ENCODE measurements around the gene SLC35G6. TPM values are rescaled to one million over a fixed set of nuclear protein-coding genes. Genes with fewer than 3 reads are reported as not detected.
"Not testable (repeated sequence)": the region's sequence is repeated elsewhere in the genome, so short reads cannot be mapped to it uniquely, and the experiment has no call there.

The SLC35G6 gene
- total and polyA plus RNA-seq, 2 donors (not counting 1 experiment from before 2014, with no cell fraction given), result not detected

DNA sequence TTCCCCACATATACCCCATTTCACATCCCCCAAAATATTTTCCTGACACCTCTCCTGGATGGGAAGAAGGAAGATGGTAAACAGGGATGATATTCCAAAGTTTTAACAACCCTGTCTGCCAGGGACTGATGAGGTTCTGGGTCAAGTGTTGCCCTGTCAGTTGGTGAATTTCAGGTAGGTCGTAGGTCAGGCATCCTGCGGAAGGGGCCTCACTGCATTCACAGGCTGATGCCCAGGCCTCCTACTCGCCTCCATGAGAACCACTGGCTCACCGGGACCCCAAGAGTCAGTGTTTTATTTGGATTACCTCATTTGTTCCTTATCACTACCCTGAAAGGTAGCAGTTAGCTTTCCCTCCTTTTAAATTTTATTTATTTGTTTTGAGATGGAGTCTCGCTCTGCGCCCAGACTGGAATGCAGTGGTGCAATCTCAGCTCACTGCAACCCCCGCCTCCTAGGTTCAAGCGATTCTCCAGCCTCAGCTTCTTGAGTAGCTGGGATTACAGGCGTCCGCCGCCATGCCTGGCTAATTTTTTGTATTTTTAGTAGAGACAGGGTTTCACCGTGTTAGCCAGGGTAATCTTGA is 12.3 kb upstream of the SLC35G6 start:
- Histone ChIP-seq H3K4me3 (replicated peaks in 1 of 4; ENCODE audit: control extremely low read depth in 1 of 4, insufficient read depth in 1 of 4, low read depth in 3 of 4, low read length in 4 of 4) (no peak overlapping the region), H3K9ac (ENCODE audit: insufficient read depth, low read length) (no peak overlapping the region), H3K4me1 (ENCODE audit: control insufficient read depth, extremely low read depth, insufficient read depth, low read length) (peaks cover 14% of the 10 kb centered on the region), H3K79me2 (ENCODE audit: control insufficient read depth, insufficient read depth, low read length) (peaks cover 54% of the 10 kb centered on the region), H3K27ac (ENCODE audit: insufficient read depth, low read length) (no peak overlapping the region), H3K9me3 (ENCODE audit: control insufficient read depth, insufficient read depth, low read depth, low read length) (no peaks in the 10 kb centered on the region), H3K36me3 (ENCODE audit: control insufficient read depth, insufficient read depth, low read length) (peaks cover 6% of the 10 kb centered on the region), H4K20me1 (ENCODE audit: control insufficient read depth, extremely low read depth, insufficient read depth, low read length) (no peaks in the 10 kb centered on the region), H3K4me2 (ENCODE audit: extremely low read depth, insufficient read depth, low read length) (no peak overlapping the region), H3K27me3 (ENCODE audit: control insufficient read depth, insufficient read depth, low read length) (no peaks in the 10 kb centered on the region), H2AFZ (ENCODE audit: low read length) (no peak overlapping the region)
- no peak for DNase-seq (ENCODE audit: low read depth in 2 of 2)
- TF ChIP-seq, protein P1, sequence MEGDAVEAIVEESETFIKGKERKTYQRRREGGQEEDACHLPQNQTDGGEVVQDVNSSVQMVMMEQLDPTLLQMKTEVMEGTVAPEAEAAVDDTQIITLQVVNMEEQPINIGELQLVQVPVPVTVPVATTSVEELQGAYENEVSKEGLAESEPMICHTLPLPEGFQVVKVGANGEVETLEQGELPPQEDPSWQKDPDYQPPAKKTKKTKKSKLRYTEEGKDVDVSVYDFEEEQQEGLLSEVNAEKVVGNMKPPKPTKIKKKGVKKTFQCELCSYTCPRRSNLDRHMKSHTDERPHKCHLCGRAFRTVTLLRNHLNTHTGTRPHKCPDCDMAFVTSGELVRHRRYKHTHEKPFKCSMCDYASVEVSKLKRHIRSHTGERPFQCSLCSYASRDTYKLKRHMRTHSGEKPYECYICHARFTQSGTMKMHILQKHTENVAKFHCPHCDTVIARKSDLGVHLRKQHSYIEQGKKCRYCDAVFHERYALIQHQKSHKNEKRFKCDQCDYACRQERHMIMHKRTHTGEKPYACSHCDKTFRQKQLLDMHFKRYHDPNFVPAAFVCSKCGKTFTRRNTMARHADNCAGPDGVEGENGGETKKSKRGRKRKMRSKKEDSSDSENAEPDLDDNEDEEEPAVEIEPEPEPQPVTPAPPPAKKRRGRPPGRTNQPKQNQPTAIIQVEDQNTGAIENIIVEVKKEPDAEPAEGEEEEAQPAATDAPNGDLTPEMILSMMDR (conservative IDR thresholded peaks at IDR 0.05 in 1 of 2, IDR thresholded peaks at IDR 0.05 in 1 of 2; ENCODE audit: low read depth in 1 of 2, low read length in 2 of 2), result no peak
- no peak for TF ChIP-seq EZH2 (IDR thresholded peaks at IDR 0.05; ENCODE audit: low read length, missing control alignments)

DNA sequence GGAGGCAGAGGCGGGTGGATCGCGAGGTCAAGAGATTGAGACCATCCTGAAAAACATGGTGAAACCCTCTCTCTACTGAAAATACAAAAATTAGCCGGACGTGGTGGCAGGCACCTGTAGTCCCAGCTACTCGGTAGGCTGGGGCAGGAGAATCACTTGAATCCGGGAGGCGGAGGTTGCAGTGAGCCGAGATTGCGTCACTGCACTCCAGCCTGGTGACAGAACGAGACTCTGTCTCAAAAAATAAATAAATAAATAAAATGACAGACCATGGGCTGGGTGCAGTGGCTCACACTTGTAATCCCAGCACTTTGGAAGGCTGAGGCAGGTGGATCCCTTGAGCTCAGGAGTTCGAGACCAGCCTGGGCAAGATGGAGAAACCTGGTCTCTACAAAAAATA is 11.4 kb upstream of the SLC35G6 start:
- H3K4me3 ChIP-seq (replicated peaks in 1 of 4; ENCODE audit: control extremely low read depth in 1 of 4, insufficient read depth in 1 of 4, low read depth in 3 of 4, low read length in 4 of 4); DNase-seq (ENCODE audit: low read depth in 2 of 2); H3K9me3 ChIP-seq (ENCODE audit: control insufficient read depth, insufficient read depth, low read depth, low read length); H3K4me2 ChIP-seq (ENCODE audit: extremely low read depth, insufficient read depth, low read length); H4K20me1 ChIP-seq (ENCODE audit: control insufficient read depth, extremely low read depth, insufficient read depth, low read length); H3K9ac ChIP-seq (ENCODE audit: insufficient read depth, low read length); H3K27me3 ChIP-seq (ENCODE audit: control insufficient read depth, insufficient read depth, low read length); H3K36me3 ChIP-seq (ENCODE audit: control insufficient read depth, insufficient read depth, low read length); H2AFZ ChIP-seq (ENCODE audit: low read length); H3K27ac ChIP-seq (ENCODE audit: insufficient read depth, low read length): not testable (repeated sequence)
- Histone ChIP-seq H3K79me2 (ENCODE audit: control insufficient read depth, insufficient read depth, low read length) (peaks cover 63% of the 10 kb centered on the region), H3K4me1 (ENCODE audit: control insufficient read depth, extremely low read depth, insufficient read depth, low read length) (peaks cover 14% of the 10 kb centered on the region)

DNA sequence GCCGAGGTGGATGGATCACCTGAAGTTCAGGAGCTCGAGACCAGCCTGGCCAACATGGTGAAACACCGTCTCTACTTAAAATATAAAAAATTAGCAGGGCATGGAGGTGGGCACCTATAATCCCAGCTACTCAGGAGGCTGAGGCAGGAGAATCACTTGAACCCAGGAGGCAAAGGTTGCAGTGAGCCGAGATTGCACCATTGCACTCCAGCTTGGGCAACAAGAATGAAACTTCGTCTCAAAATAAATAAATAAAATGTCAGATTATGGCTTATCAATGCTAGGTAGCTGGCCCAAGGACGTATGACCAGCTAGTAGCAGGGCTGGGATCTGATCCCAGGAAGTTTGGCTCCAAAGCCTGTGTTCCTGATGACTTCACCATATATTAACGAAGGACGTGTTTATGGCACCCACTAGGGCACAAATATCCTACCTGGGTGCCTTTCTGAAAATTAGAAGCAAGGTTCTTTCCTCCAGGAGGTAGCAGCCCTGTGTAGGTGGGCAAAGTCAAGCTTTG is 10.7 kb upstream of the SLC35G6 start:
- not testable (repeated sequence) for H3K27ac ChIP-seq (ENCODE audit: insufficient read depth, low read length); DNase-seq (ENCODE audit: low read depth in 2 of 2); H3K36me3 ChIP-seq (ENCODE audit: control insufficient read depth, insufficient read depth, low read length); H3K9me3 ChIP-seq (ENCODE audit: control insufficient read depth, insufficient read depth, low read depth, low read length); H3K9ac ChIP-seq (ENCODE audit: insufficient read depth, low read length); H4K20me1 ChIP-seq (ENCODE audit: control insufficient read depth, extremely low read depth, insufficient read depth, low read length); H3K4me2 ChIP-seq (ENCODE audit: extremely low read depth, insufficient read depth, low read length); H3K4me3 ChIP-seq (replicated peaks in 1 of 4; ENCODE audit: control extremely low read depth in 1 of 4, insufficient read depth in 1 of 4, low read depth in 3 of 4, low read length in 4 of 4); H2AFZ ChIP-seq (ENCODE audit: low read length); H3K27me3 ChIP-seq (ENCODE audit: control insufficient read depth, insufficient read depth, low read length)
- peaks cover 70% of the 10 kb centered on the region for H3K79me2 ChIP-seq (ENCODE audit: control insufficient read depth, insufficient read depth, low read length)
- H3K4me1 ChIP-seq (ENCODE audit: control insufficient read depth, extremely low read depth, insufficient read depth, low read length), result peaks cover 14% of the 10 kb centered on the region

DNA sequence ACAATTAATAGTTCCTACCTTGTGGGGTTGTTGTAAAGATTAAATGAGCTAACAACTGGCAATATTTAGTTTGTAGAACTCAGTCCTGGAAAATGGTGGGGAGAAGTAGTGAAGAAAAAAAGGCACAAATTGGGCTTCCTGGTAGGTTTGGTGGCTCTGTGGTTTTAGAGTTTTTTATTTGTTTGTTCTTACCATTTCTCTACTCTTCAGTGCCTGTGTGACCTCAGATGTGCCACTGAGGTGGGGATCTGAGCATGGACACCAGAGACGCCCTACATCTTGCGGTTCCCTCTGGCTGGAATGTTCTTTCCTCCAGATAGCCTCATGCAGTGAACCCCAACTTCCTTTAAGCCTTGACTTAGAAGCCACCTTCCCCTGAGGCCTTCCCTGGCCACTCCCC is 9.5 kb upstream of the SLC35G6 start:
- TF ChIP-seq EZH2 (IDR thresholded peaks at IDR 0.05; ENCODE audit: low read length, missing control alignments), result no peak
- TF ChIP-seq, protein P1 (conservative IDR thresholded peaks at IDR 0.05 in 1 of 2, IDR thresholded peaks at IDR 0.05 in 1 of 2; ENCODE audit: low read depth in 1 of 2, low read length in 2 of 2), result no peak
- no peak overlapping the region for H3K27ac ChIP-seq (ENCODE audit: insufficient read depth, low read length)
- H2AFZ ChIP-seq (ENCODE audit: low read length), result no peak overlapping the region
- DNase-seq (ENCODE audit: low read depth in 2 of 2), result no peak
- no peak overlapping the region for H3K4me2 ChIP-seq (ENCODE audit: extremely low read depth, insufficient read depth, low read length)
- H3K27me3 ChIP-seq (ENCODE audit: control insufficient read depth, insufficient read depth, low read length), result no peaks in the 10 kb centered on the region
- H3K36me3 ChIP-seq (ENCODE audit: control insufficient read depth, insufficient read depth, low read length), result peaks cover 2% of the 10 kb centered on the region
- H3K79me2 ChIP-seq (ENCODE audit: control insufficient read depth, insufficient read depth, low read length), result peaks cover 82% of the 10 kb centered on the region
- H3K4me1 ChIP-seq (ENCODE audit: control insufficient read depth, extremely low read depth, insufficient read depth, low read length), result peaks cover 17% of the 10 kb centered on the region
- no peaks in the 10 kb centered on the region for H3K9me3 ChIP-seq (ENCODE audit: control insufficient read depth, insufficient read depth, low read depth, low read length)
- no peak overlapping the region for H3K4me3 ChIP-seq (replicated peaks in 1 of 4; ENCODE audit: control extremely low read depth in 1 of 4, insufficient read depth in 1 of 4, low read depth in 3 of 4, low read length in 4 of 4)
- no peaks in the 10 kb centered on the region for H4K20me1 ChIP-seq (ENCODE audit: control insufficient read depth, extremely low read depth, insufficient read depth, low read length)
- no peak overlapping the region for H3K9ac ChIP-seq (ENCODE audit: insufficient read depth, low read length)

DNA sequence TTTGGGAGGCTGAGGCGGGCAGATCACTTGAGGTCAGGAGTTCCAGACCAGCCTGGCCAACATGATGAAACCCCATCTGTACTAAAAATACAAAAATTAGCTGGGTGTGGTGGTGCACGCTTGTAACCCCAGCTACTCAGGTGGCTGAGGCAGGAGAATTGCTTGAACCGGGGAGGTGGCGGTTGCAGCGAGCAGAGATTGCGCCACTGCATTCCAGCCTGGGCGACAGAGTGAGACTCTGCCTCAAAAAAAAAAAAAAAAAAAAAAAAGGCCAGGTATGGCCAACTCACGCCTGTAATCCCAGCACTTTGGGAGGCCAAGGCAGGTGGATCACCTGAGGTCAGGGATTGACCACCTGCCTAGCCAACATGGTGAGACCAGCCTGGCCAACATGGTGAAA is 6.5 kb upstream of the SLC35G6 start:
- H3K9me3 ChIP-seq (ENCODE audit: control insufficient read depth, insufficient read depth, low read depth, low read length); DNase-seq (ENCODE audit: low read depth in 2 of 2); H3K36me3 ChIP-seq (ENCODE audit: control insufficient read depth, insufficient read depth, low read length); H3K4me3 ChIP-seq (replicated peaks in 1 of 4; ENCODE audit: control extremely low read depth in 1 of 4, insufficient read depth in 1 of 4, low read depth in 3 of 4, low read length in 4 of 4); H2AFZ ChIP-seq (ENCODE audit: low read length); H4K20me1 ChIP-seq (ENCODE audit: control insufficient read depth, extremely low read depth, insufficient read depth, low read length); H3K4me2 ChIP-seq (ENCODE audit: extremely low read depth, insufficient read depth, low read length); H3K27ac ChIP-seq (ENCODE audit: insufficient read depth, low read length); H3K9ac ChIP-seq (ENCODE audit: insufficient read depth, low read length); H3K27me3 ChIP-seq (ENCODE audit: control insufficient read depth, insufficient read depth, low read length): not testable (repeated sequence)
- Histone ChIP-seq H3K79me2 (ENCODE audit: control insufficient read depth, insufficient read depth, low read length) (peaks cover 85% of the 10 kb centered on the region), H3K4me1 (ENCODE audit: control insufficient read depth, extremely low read depth, insufficient read depth, low read length) (peaks cover 16% of the 10 kb centered on the region)
